SH-SY5Y (cell line): ENCODE results near the gene SNUPN.

Experiments
- GATA2 ChIP-seq: IDR thresholded peaks from 2 replicates; pipeline ENCODE4 v1.6.1; 2011; ENCODE audit warnings: mild to moderate bottlenecking, low read depth, low read length
- GATA3 ChIP-seq: IDR thresholded peaks from 2 replicates; pipeline ENCODE4 v1.6.1; 2011; ENCODE audit warnings: low read depth, mild to moderate bottlenecking, low read length, moderate library complexity

GRCh38 chr15:75573648-75574384, 51.7 kb downstream of the SNUPN start:
- no peak for TF ChIP-seq GATA2
- TF ChIP-seq GATA3, result no peak
